Neural cell (in vitro differentiated cells): ENCODE measurements around the gene ASIP.

Experiments used
- CTCF ChIP-seq: fragments of 450-650 bp; IDR thresholded peaks from 2 replicates; pipeline ENCODE4 v1.5.1; 2014; ENCODE audit warnings: antibody characterized with exemption, mild to moderate bottlenecking, moderate library complexity; ENCODE audit not compliant: poor library complexity, severe bottlenecking
- EP300 ChIP-seq: fragments of 450-650 bp; conservative IDR thresholded peaks from 2 replicates; pipeline ENCODE4 v1.6.1; 2014; ENCODE audit warnings: antibody characterized with exemption, mild to moderate bottlenecking, moderate library complexity; ENCODE audit not compliant: poor library complexity, severe bottlenecking
- POLR2AphosphoS5 ChIP-seq: IDR thresholded peaks from 2 replicates; pipeline ENCODE4 v1.6.1; 2012
- REST ChIP-seq: IDR thresholded peaks from 2 replicates; pipeline ENCODE4 v1.6.1; 2012; ENCODE audit warnings: borderline replicate concordance

GRCh38 chr20:34211591-34211990 lies 29.6 kb upstream of the ASIP start:
- TF ChIP-seq POLR2AphosphoS5 = no peak
- TF ChIP-seq EP300 = no peak
- TF ChIP-seq CTCF = no peak
- TF ChIP-seq REST = no peak
